Suppressor macrophage (primary cell): Measurements from ENCODE around the gene GPR161.

Source experiments
- DNase-seq, 4 experiments: peaks; one replicate each; pipeline ENCODE4 v3.0.0-alpha.2; 2020 to 2022

The GPR161 gene

DNA sequence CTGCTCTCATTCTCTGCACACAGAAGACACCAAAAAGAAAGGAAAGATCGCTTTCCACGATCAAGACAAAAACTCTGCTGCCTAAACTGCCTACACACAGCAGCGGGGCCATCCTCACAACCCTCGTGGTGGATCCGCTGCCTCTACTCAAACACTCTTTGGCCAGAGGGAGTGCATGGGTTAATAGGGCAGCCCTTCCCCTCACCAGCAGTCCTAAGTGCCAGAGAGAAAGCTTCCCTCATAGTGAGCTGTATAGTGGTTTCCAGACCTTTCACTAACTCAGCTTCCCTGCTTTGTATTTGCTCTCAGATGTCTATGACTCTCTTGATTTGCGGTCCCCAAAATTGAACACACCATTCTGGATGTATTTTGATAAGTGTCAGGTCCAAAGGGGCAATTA is 30.9 kb downstream of the GPR161 start:
- no peak for DNase-seq

DNA sequence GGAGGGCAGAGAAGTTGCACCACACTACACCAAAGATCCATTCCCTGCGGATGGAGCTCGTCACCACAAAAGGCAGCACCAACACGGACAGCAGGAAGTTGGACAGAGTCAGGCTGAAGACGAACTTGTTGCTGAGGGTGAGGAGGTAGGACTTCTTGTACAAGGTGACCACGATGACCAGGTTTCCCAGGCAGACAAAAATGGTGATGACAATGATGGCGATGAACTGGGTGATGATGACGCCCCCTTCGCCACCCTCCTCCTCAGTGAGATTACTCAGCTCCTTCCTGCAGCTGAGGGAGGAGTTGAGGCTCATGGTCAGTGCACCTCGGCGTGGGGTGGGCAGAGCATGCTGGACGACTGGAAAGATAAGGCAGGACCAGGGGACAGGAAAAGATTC is 32.2 kb downstream of the GPR161 start:
- DNase-seq, result no peak

DNA sequence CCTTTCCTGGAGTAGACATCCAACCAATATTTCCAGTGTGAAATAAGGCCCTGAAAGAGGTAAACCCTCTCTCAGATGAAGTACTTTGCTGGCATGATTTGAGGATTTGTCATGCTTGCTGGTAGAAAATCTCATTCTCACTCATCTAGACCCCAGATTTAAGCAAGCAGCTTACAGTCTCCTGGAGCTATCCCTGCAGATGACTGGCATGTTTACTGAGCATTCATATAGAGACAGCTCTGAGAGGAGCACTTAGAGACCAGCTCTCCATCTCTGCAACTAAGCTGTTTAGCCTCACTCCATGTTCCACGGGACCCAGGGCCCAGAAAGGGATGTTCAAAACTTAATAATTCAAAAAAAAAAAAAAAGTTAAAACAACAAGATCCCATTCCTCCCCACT is 34.2 kb downstream of the GPR161 start:
- no peak for DNase-seq

DNA sequence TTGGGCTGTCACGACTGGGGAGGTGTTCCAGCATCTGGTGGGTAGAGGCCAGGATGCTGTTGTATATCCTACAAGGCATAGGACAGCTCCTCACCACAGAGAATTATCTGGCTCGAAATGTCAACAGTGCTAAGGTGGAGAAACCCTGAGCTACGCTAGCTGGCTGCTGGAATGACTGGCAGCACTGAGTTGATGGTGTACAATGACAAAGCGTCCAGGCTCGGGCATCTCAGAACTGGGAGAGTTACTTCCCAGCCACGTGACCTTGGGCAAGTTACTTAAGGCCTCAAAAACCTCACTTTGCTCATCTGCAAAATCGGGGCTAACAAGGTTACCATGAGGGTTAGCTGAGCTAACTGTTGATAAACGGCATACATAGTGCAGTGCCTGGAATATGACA is 35.4 kb downstream of the GPR161 start:
- no peak for DNase-seq

DNA sequence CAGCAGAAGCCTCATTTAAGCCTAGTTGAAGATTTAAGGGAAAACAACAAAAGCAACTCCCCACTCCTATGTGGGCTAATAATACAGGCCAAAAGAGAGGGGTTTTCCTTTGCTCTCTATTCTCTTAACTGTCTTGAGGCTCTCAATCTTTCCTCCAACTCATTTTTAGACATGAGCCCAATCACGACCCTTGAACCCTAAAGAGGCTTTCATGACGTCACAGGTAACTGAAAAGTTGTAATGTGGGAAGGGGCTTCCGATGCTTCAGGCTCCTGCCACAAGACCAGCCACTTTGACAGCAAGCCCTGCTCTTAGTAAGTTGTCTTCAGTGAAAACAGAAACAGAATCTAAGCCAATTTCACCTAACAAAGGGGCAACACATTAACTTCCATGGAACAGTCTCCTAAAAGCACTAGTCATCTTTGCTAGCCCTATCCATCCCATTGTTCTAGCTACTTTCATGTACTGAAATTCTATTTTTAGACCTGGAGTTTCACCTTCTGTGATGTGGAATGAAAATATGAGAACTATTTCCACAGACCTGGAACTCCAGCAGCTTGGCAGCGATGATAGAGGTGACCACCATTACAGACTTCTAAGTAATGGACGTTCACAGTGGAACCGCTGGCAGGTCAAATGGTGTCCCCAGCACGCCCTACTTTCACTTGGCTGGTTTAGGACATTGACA is 36.3 kb downstream of the GPR161 start:
- DNase-seq, result no peak

DNA sequence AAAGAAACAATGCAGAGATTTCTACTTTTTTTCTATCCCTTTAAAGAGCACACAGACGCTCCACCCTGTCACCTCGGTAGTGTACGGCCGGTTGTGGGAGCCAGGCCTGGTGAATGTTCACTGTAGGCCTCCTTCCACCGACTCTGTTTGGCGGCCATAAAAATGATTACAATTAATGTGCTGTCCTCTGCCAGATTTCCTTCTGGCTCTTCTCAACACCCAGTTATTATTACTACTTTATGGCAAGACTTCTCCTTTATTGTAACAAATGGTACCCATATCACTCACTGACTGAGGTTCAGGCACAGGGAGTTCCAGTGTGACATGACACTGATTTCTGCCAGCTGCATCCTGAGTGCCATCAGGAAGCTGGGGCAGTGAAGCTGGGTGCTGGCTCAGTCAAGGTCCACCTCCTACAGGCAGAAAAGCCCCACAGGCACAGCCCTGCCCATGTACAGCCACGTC is 37.4 kb downstream of the GPR161 start:
- no peak for DNase-seq

DNA sequence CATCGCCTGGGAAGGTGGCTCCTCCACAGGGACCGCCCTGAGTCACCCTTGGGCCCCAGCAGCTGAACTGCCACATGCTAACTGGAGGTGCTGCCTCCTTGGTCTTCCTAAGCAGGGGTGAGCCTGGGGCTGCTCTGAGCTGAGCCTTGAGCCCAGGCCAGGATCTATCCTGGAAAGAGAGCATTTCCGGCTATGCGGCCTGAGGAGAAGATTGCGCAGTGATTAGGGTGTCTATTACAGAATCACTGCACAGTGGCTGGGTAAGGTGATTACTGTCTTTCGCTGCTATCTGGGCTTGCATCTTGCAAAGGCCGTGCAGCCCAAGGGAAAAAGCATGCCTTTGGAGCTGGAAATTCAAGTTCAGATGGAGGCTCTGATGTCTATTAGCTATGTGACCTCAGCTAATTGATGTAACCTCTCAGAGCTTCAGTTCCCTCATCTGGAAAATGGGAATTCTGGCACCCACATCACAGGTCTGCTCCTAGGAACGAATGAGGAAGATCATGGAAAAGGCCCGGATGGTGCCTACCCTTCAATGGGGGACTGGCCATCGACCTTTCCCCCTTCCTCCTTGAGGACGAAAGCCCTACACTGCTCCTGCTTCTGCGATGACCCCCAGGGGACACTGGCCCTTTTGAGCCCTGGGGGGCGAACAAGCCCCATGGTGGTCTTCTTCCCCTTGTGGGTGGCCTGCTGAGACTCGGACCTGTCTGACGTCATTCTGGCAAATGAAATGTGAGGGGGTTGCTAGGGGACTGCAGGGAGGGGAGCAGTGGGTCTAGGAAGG is 38.0 kb downstream of the GPR161 start:
- no peak for DNase-seq

DNA sequence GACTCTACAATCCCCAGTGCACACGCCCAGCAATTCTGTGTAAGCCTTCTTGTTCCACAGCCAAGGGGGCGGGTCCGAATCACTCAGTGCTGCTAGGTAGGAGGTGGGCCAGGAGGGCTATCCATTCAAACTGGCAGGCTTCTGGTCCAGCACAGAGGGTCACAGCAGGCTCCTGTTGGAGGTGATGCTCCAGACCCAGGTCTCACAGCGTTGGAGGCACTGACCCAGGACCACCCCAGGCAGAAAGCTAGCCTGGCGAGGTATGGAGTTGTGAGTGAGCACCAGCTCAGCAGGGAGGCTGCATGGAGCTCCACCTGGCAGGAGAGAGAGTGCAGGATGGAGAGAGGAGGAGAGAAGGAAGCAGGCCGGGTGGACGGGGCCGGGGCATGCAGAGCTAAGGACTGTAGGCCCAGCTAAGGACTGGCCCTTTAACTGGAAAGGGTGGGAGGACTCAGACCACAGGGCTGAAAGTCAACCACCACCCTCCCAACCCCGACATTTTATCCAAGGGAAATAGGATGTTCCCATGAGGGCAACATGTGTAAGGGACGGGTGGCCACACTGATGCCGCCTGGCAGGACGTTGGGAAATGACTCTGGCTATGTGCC is 38.7 kb downstream of the GPR161 start:
- DNase-seq, result no peak

DNA sequence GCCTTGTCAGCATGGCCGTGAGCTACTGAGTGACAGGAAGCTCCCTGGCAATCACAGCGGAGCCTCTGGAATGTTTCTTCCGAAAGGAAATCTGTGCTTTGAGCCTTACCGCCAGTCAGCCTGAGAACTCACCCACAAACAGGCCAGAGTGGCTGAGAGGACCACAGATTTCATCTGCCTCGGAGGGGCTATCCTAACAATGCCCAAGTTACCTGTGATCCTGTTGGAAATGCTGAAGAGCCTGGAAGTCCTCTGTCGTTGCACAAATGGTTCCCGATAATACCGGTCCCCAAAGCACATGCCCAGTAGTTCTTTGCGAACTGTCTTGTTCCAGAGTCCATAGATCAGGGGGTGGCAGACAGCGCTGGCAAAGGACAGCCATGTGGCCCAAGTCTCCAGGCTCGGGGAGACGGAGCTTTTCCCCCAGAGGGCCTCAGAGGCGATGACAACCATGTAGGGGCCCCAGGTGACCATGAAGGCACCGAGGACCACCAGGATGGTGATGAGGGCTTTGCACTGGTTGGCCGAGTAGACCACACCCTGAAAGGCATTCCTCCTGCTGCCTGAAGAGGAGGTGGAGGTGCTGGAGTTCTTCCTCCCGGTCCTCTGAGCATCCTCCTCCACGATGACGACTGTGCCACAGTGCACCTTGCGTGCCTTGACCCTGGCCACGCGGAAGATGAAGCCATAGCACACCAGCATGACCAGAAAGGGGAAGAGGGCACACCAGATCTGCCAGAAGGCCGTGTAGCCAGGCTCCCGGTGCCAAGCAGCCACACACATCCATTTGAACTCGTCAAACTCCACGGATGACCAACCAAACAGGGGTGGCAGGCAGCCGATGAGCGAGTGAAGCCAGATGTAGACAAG is 40.2 kb downstream of the GPR161 start:
- DNase-seq, result no peak

DNA sequence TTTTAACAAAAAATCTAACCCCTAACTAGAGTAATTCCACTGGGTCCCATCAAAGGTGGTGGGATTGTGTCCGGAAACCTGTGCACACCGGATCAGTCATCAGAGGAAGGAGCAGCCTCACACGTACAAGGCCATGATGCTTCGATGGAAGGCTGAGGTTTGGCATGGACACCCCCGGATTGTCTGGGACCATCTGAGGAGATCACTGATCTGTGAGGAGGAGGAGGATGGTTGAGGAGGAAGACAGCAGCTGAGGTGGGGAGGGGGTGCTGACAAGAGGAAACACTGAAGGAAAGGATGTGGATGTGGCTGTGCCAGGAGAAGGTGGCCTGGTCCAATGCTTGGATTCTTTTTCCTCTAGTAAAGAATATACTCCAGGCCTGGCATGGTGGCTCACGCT is 41.3 kb downstream of the GPR161 start:
- DNase-seq, result no peak

DNA sequence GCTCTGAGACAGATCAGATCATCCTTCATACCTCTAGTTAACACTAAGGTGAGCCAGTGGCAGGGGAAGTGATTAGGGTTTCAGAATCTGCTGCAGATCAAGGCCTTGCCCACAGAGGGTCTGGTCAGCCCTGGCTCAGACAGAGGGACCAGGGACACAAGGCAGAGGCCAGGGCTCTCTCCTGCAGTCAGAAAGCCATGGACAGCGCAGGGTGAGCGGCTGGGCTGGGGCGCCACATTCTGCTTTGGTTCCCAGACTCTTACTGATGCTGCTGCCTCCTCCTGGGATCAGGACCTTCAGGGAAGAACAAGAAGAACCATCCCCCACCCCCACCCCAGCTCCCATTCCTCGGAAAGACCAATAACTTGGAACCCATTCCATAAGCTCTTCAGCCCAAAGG is 43.1 kb downstream of the GPR161 start:
- DNase-seq, result no peak

DNA sequence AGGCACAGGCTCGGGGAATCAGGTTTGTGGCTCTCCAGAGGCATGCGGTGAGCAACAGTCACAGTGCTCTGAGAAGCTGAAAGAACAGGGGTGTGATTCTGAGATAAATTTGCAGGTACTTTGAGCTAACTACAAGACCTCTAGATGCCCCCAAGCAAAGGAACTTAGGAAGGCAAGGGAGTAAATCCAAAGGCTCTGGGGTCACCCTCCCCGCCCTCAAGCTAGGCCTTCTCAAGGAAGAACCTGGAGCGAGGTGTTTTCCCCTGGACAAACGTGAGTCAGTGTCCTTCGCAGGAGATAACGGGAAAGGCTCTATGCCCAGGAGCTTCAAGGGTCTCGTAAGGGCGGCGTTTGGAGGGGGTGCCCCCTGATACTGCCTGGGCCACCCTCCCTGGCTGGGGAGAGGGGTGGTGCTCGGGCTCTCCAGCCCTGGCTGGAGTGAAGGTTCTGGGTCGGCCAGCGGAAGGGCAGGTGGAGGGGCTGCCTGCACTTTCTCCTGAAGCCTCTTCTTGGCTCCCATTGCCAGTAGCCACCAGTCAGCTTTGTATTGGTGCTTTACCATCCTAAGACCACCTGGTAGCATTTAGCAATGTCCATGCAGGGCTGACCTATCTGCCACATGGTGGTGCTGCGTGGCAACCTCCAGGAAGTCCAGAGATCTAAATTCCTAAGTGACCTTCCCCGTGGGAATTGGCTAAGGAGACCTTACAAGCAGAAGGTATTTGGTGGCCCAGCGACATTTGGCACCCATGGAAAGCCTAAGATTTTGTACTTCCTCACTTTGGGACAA is 44.0 kb downstream of the GPR161 start:
- peak in 1 of 4 experiments; percentile 8 for DNase-seq

DNA sequence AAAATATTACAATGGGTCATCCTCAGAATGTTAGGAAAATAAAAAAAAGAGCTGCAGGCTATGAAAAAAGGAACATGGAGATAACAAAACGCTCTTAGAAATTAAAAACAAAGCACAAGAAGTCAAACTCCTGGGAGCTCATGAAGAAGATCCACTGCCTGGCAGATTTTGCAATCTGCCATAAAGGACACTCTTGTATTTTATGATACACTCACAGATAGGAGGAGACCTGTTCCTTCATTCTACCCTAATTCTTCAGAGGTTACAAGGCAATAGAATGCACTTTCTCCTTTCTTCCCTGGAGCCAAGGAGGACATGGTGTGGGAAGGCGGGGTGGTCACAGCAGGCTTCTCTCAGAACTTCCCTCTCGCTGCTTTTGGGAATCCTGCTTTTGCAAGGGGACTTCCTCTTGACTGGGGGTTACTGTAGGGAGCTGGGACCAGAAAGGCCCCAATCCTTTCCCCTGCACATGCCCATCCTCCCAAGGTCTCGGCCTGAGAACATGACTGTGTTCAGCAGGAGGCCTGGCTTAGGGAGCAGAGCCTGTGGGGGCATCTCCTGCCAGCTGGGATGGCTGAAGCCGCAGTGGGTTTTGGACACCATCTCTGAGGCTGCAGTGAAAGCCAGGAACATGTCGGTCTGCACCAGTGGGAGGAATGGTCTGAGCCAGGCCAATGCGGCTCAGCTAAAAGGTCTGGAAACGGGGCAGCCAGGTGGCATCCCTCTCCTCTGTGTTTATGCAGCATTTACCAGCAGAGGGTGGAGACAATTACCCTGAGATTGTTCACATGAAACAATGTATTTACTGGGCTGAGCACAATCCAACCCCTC is 44.8 kb downstream of the GPR161 start:
- DNase-seq, result peak in 3 of 4 experiments; percentile 25 to 45 (median 28)

DNA sequence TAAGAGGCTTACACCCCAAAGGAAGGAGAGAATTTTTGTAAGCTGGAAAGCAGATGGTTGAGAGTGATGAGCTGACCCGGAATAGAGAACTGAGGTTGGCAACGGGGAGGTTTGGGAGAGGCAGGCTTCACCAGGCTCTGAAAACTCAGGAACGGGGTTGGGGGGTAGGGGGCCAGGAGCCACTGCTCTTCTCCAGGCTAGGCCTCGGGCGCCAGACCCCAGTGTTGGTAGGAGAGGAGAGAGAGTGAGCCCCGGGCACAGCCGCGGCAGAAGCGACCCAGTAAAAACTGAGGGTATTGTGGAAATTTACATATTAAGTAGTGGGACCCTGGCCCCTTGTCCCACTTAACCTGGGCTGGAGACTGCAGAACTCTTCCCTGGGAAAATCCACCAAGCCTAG is 45.7 kb downstream of the GPR161 start:
- DNase-seq, result no peak

DNA sequence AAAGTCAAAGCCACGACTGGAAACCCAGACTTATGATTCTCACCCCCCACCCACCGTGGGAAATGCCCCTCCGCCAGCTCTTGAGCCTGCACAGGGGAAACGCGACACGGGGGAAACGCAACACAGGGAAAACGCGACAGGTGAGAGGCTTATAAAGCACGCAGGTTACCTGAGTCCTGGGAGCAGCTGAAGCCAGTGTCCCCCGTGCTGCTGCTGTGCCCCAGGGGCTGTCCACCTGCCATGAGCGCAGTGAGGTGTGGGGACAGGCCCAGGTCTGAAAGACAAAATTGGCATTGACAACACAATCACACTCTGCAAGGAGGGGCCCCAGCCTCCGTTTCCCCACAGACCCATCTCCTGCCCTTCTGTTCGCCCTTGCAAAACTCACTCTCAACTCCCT is 46.3 kb downstream of the GPR161 start:
- DNase-seq, result no peak

DNA sequence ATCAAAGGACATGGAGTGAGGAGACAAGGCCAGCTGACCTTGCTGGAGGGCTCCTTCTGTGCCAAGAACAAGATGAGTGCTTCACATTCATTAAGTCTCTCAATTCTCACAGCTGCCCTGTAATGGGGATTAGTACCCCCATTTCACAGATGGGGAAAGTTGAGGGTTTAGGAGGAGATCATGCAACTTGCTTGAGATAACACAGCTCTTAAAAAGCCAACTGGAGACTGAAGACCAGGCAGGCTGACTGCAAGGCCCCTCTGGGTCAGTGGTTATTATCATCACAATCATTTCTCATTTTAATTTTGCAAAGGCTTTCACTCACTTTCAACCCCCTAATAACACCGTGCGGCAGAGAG is 46.8 kb downstream of the GPR161 start:
- no peak for DNase-seq

DNA sequence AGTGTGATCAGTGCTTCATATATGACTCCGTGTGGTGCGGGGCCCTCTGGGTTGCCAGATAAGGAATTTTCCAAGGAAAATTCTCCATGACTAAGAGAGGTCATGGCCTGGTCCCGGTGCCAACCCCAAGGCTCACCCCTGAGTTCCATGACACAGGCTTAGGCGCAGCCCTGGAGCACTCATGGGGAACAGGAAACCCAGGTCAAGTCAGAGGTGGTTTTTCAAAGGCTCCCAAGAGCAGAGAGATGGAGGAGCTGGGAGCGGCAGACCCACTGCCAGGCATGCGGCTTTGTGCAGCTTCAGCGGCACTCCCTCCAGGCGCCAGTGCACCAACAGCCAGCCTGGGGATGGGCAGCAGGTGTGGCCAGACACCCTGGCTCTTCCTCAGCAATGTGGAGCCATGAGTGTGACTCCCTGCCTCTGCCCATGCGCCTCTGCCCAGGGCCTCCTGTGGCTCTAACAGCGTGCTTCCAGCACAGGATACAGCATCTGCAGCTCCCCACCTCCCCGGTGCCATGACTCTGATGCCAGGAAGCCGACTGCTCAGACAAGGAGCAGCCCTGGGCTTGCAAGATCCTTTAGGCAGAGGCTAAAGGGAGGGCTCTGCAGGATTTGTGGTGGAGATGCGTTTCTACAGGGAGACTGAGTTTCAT is 47.3 kb downstream of the GPR161 start:
- DNase-seq, result no peak

DNA sequence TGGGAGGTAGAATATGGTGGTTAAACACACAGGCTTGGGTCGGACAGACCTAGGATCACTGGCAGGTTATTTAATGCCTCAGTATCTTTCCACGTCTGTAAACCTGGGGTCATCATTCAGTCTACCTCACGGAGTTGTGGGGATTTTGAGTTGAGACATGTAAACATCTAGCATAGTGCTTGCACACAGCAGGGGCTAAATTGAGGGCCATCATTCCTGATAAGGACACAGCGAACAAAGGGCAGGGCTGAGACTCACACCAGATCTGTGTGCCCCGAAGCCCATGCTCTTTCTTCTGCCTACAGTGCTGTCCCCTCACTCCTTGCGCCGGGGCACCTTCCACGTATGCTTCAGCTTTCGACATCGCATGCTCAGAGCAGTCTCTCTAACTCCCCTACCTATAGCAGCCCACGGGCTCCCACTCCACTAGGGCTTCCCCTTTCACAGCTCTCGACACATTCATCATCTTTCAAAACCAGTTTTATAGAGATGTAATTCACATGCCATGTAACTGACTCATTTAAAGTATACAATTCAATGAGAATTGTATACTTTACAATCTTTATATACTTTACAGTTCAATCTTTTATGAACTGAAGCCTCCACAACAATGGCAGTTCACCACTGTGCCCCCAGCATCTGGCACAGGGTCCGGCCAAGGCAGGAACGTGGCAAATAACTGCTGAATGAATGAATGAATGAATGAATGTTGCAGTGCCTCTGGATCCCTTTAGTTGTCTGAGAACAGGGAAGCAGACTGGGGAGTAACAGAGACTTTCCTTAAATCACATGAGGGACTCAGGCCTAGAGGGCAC is 48.0 kb downstream of the GPR161 start:
- peak in 3 of 4 experiments; percentile 7 to 38 (median 10) for DNase-seq

DNA sequence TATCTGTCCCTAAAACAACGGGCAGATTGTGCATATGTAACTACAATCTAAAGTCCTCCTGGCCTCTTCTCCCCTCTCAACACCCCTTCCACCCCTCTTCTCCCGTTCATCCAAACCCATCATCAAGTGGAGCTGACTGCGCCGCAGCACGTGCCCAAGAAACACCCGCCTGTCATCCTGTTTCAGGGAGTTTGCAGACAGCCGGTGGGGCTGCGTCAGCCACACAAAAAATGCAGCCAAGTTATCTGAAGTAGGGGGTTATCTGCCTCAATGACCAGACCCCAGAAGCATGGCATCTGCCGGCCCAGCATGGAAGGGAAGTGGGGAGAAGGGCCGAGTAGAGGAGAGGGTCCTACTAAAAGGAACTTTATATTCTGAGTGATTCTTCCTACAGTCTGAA is 49.0 kb downstream of the GPR161 start:
- DNase-seq, result no peak

DNA sequence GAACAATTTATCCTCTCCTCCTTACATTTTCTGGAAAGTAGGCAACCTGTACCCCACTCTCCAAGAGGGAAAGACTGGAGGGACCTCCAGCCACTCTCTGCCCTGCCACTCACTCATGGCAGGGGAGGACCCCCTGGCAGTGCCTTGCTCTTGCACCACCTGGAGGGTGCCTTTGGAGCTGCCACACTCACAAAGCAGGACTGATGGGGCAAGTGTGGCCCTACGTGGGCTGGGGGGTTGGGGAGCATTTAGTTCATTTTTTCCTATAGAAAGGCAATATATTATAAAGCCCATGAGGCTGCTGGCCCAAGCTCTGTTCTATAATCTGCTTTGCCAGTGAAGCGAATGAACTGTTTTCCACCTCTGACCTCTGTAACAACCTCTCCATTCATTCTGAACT is 50.3 kb downstream of the GPR161 start:
- no peak for DNase-seq
